GM18858 (cell line): Measurements from ENCODE around the gene SMAD2.

Experiments
- ATAC-seq: cut with Tn5 transposase; IDR thresholded peaks from one replicate; pipeline ENCODE4 v1.9.1; 2021; ENCODE audit not compliant: unreplicated experiment

The SMAD2 gene

DNA sequence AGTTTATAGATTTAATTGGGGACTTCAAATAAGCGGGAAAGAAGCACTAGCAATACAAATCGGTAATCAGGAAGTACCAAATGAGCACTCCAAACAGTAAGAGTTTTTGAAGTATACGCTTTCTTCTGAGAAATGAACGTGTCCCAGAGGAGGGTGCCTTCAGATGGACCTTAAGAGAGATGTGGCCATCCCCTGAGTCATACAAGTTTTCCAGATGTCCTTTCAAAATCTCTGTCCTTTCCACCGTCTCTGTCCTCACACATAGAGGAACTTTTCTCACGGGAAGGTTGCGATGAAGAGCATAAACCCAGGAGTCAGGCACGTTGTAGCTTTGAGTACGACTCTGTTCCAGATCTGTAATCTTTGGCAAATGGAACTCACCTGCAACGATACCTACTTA lies 1.7 kb upstream of the SMAD2 start:
- ATAC-seq = no peak

DNA sequence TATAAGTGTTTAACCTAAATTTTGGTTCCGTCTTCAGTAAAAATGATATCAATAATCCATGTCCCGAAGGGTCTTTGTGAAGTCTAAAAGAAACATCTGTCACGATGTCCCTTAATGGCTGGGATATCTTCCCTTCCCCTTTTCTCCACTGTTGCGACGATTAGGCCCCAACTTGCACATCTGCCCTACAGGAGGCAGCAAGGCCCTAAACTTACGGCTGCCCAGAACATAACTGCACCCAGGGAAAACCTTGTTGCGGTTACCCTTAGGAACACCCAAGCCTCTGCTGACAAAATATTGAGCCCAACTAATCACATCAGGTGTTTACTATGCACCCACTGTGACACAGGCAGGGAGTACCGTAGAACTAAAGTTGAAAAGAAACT lies 1.3 kb upstream of the SMAD2 start:
- no peak for ATAC-seq

DNA sequence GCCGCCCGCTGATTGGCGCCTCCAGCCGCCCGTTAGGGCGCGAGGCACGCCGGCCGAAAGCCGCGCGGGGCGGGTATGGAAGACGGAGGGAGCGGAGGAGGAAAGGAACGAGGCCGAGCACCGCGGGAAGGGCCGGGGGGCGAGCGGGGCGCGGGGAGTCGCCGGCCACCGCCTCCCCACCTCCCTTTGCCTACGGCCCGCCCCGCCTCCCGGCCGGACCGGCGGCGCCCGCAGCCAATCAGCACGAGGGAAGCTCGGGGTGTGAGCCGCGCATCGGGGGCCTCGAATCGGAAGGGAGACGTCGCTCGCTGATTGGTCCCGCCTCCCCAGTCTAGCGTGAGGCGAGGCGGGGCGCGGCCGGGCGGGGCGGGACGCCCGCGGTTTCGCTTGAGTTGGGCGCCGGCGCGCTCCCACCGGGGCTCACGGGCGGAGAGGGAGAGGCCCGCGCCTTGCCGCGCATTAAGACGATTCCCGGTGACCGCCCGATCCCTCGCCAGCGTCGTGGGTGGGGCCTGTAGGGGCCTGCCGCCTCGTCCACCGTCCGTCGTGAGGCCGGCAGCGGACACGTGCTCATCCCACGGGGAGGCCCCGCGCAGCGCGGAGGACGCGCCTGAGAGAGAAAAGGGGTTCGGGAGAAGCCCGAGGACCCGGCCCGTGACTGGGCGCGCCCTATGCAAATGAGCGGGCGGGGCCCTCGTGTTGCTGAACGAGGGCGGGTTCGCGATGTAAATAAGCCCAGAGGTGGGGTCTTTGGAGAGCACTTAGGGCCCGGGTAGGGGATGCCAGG lies 665 bp upstream of the SMAD2 start:
- peak; percentile 68 for ATAC-seq

DNA sequence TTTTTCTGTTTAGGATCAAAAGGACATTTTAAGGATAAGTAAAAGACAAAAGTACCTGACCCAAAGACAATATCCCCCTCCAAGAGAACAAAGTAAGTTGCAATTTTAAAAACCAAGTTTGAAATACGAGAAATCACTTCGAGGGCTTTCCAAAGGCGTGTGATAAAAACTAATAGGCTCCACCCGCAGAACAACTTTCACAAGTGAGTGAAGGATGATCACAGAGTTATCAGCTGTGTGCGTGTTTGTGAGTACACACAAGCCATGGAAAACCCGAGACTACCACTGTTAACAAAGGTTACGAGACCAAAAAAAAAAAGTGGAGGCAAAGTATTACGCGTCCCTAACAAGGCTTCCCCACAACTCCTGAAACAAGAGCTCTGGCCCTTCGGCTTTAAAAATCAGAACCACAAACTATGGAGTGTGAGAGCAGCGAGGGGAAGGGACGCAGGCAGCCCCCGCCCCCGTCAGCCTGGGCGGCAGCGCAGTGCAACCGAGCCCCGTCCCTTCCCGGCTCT lies 719 bp downstream of the SMAD2 start:
- peak; percentile 0 for ATAC-seq

DNA sequence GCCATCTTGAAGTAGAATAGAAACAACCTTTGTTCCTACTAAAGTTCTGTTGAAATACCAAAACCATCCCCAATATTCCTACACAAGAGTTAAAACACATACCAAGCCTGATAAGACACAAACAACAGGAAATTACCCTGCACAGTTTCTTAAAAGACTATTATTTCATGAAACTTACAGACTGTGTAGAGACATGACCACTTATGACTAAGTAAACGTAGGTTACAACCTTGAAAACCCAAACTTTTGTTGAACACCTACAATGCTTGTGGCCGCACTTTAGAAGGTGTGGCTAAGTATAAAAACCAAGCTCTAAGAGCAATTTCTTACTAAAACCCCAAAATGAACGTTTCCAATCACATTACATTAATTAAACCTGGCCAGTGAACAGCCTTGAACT lies 2.0 kb downstream of the SMAD2 start:
- no peak for ATAC-seq

DNA sequence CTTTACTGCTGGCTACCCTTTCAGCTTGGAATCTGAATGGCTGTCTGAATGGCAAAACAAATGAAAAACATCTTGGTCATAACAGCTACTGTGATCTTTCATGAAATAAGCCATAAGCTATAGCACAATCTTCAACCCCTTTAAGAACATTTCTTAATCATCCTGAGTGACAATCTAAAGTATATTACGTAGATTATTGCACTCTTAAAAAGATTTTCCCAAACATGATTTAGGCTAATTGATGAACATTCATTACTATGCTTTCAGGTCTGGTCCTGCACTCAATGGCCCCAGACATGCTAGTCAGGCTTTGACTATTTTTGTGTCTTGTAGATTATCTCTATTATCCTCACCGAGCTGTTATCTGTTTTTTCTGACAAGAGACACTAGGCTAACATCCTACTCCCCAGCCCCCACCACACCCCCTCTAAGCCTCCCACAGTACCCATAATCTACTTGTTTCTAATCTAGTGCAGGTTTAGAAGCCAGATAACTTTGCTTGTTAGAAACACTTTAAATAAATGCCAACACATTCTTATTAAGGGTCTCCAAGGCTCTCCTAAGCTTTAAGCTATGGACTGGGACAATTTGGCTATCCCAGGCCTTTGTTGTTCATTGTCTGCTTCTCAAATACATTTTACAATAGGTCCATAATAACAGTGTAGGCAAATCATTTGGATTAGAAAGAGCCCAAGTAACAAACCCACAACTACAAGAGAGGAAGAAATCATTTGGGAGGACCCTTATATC lies 4.2 kb downstream of the SMAD2 start:
- no peak for ATAC-seq

DNA sequence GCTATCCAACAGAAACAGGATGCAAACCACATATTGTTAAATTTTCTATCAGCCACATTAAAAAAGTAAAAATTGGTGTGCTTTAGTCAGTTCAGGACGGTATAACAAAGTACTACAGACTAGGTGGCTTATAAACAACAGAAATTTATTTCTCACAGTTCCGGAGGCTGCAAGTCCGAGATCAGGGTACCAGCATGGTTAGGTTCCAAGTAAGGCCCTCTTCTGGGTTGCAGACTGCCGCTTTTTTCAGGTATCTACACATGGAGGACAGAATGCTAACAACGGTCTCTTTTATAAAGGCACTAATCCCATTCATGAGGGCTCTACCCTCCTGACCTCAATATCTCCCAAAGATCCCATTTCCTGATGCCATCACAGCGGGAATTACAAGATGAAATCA lies 10.5 kb downstream of the SMAD2 start:
- ATAC-seq = no peak

DNA sequence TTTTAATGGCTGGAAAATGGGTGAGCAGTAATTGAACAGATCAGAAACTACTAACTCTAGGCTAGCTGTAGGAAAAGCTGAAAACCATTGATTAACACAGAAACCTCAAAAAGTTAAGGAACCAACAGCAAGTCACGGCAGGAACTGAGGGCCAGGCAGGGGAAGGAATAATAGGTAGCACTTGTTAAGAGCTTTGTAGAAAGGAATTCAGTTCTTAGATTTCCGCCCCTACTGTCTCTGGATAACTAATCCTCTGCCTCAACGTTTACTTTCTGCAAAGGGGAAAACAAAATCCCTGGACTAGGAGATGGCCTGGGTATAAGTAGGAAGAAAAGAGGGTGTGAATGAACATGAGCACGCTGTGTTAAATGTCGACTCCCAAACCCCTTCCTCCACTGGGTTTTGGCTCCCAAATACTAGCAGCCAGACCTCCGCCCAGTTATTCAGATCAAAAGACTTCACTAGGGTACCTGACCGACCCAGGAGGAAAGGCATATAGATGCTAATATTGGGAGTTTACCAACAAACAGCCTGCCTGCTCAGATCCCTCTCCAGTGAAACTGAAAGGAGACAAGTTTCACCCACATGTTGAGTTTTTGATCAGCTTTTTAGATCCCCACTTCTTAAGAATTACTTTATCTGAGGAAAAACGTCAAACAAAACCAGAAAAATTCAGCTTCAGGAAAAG lies 12.4 kb downstream of the SMAD2 start:
- ATAC-seq = no peak

DNA sequence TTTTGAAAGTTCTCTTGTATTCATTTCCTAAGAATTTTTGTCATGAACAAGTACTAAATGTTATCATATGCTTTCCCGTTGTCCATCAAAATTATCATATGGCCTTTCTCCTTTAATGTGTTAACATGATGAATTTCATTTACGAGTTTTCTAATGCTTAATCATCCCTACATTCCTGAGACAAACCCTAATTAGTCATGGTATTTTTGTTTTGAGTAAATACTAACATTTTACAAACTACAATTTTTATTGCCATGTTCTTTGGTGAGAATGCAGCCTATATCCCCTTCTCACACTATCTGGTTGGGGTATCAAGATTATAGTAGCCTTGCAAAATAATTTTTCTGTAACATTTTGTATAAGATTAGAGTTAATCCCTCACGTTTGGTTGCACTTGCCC lies 14.5 kb downstream of the SMAD2 start:
- no peak for ATAC-seq

DNA sequence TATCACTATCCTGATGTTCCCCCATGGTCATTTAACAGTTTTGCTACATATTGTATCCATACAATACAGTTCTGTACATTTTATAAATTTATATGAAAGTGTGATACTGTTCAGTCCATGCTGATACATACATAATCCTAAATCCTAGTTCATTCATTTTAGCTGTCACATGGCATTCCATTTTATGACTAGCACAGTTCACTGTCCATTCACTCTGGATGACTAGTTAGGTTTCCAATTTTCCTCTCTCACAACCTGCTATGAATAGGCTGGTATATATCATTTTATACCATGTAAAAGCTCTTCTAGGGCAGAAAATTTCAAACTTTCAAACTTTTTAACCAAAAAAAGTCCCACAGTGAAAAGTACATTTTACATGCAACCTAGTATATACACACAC lies 15.2 kb downstream of the SMAD2 start:
- no peak for ATAC-seq

DNA sequence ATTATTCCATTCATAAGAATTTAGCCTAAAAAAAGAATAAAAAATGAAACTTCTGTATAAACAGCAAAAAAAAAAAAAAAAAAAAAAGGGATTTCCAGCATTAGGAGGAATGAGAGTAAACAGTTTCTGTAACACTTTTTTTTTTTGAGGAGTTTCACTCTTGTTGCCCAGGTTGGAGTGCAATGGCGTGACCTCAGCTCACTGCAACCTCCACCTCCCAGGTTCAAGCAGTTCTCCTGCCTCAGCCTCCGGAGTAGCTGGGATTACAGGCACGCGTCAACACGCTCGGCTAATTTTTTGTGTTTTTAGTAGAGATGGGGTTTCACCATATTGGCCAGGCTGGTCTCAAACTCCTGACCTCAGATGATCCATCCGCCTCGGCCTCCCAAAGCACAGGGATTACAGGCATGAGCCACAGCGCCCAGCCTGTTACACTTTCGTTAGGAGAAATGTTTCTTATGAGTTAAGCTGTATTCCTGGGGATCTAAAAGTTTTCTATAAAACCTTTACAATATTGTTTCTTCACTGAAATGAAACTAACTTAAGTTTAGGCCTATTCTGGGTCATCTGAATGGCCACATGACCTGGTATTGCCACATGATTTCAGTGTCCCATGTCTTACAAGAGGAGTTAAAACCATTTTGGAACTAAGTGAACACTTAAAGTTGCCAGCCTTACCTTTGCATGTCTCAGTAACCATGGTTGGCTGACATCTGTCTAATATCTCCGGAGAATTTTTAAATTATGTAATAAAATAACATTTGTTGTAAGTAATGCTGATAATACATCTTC lies 17.5 kb downstream of the SMAD2 start:
- ATAC-seq = no peak

DNA sequence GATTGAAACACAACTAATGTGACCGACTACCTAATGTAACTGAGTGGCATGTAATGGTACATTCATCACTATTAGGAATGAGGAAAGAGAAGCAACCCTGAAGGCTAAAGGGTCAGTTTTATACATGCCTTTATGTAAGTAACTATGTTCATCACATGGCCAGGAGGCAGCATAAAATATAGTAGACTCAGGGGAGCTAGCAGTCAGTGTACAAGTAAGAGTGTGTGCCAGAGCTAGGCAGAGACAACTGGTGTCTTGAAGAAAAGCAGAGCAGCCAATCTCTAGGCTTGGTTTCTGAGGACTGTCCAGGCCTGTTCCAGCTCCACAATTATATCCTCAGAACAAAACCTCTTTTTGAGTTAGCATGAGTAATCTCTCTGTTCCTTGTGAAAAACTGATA lies 18.1 kb downstream of the SMAD2 start:
- ATAC-seq = no peak

DNA sequence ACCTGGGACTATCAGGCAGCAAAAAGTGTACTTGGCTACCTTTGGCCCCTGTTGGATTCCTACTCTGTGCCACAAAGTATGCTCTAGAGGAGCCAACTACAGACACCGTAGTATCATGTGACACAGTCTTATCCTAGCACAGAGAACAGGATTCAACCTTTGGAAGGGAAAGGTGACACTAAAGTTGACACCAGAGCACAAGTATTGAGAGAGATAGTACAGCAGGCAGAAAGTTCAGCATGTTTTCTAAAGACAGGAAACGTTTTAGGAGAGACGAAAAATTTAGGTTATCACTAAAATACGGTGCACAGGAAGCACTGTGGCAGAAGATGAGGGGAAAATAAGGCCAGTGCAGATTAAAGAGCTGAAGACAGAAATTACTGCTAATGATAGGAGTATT lies 18.6 kb downstream of the SMAD2 start:
- ATAC-seq = no peak

DNA sequence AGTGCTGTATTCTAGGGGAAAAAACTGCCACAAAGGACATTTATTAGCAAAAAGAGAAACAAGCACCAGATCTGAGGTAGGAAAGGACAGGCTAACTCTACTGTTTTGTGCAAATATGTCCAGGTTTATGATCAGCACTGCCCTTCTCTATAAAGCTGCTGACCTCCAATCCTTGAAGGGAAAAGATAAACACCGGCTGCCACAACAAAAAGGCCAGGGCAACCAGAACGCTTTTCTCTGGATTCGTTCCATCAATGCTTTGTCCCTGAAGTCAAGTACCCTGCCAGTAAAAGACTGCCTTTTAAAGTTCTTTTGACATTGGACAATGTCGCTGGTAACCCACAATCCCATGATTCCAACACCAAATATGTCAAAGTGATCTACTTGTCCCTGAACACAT lies 21.0 kb downstream of the SMAD2 start:
- ATAC-seq = no peak

DNA sequence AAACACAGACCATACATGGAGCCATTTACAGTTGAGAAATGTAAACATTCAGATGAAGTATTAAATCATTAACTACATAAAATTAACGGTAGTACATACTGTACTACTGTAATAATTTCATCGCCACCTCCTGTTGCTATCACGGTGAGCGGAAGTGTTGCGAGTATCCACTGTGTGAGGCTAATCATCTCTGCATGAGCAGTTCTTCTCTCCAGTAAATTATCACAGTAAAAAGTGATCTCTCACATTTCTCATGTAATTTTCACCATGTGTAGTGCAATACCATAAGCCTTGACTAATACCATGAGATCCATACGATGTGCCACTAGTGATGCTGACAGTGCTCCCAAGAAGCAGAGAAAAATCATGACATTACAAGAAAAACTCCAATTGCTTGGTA lies 21.9 kb downstream of the SMAD2 start:
- ATAC-seq = no peak

DNA sequence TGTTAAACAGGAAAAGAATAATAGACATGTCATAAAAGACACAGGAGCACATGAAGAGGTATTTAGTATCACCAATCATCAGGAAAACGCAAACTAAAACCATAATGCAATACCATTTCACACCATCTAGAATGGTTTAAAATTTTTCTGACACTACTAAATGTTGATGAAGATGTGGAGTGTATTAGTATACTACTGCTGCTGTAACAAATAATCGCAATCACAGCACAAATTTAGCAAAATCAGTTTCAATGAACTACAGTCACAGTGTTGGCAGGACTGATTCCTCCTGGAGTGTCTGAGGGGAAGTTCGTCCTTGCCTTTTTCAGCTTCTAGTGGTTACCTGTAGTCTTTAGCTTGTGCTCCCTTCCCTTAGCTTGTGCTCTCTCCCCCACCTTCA lies 24.1 kb downstream of the SMAD2 start:
- ATAC-seq = no peak

DNA sequence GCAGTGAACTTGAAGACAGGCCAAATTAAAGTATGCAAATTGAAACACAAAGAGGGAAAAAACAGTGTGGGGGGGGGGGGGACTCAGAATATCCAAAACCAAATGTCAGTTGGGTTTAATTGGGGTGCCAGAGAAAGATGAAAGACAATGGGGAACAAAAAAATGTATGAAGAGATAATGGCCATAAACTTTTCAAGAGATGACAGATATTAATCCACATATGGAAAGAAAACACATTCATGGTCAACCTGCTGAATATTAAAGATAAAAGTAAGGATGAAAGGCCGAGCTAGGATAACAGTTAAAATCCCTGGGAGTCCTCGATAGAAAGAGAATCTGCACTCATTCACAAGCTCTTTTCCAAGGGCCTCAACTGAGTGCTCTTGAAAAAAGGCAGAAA lies 26.6 kb downstream of the SMAD2 start:
- no peak for ATAC-seq

DNA sequence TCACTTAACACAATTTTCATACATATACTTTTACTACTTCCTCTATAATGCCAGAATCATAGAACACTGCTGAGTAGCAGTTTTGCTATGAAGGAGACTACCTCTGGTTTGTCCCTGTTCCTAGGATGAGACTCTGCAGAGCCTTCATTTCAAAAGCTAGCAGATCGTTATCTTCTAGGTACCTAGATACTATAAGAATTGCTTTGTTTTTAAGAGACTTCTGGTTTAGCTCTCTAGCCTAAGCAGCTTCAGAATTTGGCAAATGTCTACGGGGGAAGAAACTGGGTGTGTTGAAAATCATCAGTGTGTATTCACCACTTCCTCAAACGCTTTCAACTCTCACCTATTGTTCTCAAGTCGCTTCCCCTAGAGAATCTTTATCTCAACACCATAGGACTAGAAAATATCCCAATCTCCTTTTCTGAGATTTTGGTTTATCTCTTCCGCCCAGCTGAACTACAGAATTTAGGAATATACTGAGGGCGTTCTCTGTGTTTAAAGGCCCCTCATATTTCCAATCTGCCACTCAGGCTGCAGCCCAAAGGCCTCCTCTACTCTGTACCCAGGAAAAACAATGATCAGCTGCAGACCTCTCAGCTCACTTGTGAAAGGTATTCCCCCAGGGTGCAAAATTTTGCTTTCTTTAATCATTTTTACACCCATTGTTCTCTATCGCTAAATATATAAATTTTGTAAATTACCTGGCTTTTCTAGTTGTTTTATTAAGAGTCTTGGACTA lies 28.7 kb downstream of the SMAD2 start:
- peak; percentile 87 for ATAC-seq

DNA sequence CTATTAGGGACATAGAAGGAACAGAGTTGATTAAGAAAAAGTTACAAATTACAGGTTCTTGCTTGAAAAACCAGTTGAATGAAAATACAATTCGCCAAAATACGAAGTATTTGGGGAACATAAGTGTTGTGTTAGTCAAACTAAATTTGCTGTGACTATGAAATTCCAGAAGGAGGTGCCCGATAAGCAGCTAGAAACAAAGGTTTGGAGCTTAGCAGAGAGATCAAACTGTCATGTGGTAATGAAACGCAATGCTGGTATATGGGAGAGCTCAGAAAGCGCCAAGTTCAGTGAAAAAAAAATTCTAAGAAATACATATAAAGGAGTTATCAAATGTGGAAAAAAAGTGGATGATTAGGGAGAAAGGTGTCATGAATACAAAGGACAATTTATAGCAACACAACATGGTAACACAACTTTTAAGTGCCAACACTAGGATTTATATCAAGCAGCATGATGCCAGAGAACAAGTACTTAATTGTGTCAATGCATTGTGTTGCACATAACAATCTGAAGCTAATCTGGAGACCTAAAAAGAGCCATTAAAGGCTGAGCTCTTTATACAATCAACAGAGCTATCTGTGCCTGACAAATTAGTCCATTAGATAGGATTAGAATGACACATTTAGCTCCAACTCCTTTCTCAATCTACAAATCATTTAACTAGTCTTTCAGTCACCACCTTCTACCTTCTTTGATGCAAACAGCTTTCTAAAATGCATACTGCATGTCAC lies 31.2 kb downstream of the SMAD2 start:
- ATAC-seq = no peak

DNA sequence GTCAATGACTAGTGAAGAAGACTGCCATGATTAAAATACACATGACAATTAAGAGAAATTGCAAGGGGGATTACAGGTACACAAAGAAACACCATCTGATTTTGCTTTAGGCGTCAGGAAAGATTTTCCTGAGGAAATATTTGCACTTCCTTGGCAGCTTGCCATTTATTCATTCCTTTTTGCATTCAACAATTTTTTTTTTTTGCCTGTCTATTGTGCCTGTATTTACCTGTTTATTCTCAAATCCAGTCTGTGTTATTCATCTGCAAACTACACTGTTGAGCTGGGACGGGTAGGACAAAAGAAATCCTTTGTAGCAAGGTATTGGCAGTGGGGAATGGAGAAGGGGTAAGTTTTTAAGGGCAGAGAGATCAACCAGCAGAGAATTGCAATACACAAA lies 31.8 kb downstream of the SMAD2 start:
- no peak for ATAC-seq
